ENCODE data around the gene DUS3L.

The DUS3L gene

GRCh38 chr19:5824751-5825150 lies 33.8 kb upstream of the DUS3L start (continued):
- TF ChIP-seq TSHZ2 (CRISPR knock-in tag; IDR thresholded peaks at IDR 0.05) (no peak), SNAI2 (CRISPR knock-in tag; IDR thresholded peaks at IDR 0.05) (no peak)

DNA sequence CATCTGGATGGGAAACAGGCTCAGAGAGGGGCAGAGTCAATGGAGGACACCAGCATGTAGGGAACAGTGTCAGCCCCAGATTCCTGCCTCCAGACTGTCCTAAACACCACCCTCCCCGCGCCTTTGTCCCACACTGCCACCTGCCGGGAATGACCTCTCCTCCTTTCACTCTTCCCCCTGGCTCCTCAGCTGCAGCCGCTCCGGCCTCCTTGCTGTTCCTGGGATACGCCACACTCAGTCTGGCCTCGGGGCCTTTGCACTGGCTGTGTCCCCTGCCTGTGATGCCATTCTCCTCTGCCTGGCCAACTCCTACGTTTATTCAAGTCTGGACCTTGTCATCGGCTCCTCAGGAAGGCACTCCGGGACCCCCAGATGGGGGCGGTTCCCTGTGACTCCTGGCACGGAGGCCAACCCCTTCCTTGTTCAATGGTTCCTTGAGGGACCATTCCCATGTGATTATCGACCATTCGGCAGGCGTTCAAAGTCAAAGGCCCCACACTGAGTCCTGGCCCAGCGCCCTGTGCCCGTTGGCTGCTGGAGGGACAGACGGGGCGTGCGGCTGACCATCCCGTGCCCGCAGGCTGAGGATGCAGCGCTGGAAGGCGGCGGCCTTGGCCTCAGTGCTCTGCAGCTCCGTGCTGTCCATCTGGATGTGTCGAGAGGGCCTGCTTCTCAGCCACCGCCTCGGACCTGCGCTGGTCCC lies 32.8 kb upstream of the DUS3L start:
- no peak for TF ChIP-seq ZFP3 (CRISPR knock-in tag; IDR thresholded peaks at IDR 0.05)
- TF ChIP-seq TSHZ2 (CRISPR knock-in tag; IDR thresholded peaks at IDR 0.05): no peak
- no peak for TF ChIP-seq OSR1 (CRISPR knock-in tag; IDR thresholded peaks at IDR 0.05)
- no peak for TF ChIP-seq ZC3H10 (CRISPR knock-in tag; IDR thresholded peaks at IDR 0.05)
- TF ChIP-seq ZFP30 (CRISPR knock-in tag; IDR thresholded peaks at IDR 0.05): no peak
- no peak for TF ChIP-seq ARNTL (CRISPR knock-in tag; IDR thresholded peaks at IDR 0.05; ENCODE audit: borderline replicate concordance, low read depth)
- TF ChIP-seq ZNF565 (CRISPR knock-in tag; conservative IDR thresholded peaks at IDR 0.05; ENCODE audit: low read depth): no peak
- no peak for TF ChIP-seq TCF4 (CRISPR knock-in tag; IDR thresholded peaks at IDR 0.05; ENCODE audit: borderline replicate concordance)
- no peak for TF ChIP-seq ZNF70 (CRISPR knock-in tag; IDR thresholded peaks at IDR 0.05)
- peak; percentile 33 for ATAC-seq

- TF ChIP-seq GLIS3 (CRISPR knock-in tag; IDR thresholded peaks at IDR 0.05): no peak
- TF ChIP-seq CSDC2 (CRISPR knock-in tag; IDR thresholded peaks at IDR 0.05): no peak
- TF ChIP-seq TOX (CRISPR knock-in tag; IDR thresholded peaks at IDR 0.05; ENCODE audit: borderline replicate concordance): no peak
- TF ChIP-seq, protein P1, sequence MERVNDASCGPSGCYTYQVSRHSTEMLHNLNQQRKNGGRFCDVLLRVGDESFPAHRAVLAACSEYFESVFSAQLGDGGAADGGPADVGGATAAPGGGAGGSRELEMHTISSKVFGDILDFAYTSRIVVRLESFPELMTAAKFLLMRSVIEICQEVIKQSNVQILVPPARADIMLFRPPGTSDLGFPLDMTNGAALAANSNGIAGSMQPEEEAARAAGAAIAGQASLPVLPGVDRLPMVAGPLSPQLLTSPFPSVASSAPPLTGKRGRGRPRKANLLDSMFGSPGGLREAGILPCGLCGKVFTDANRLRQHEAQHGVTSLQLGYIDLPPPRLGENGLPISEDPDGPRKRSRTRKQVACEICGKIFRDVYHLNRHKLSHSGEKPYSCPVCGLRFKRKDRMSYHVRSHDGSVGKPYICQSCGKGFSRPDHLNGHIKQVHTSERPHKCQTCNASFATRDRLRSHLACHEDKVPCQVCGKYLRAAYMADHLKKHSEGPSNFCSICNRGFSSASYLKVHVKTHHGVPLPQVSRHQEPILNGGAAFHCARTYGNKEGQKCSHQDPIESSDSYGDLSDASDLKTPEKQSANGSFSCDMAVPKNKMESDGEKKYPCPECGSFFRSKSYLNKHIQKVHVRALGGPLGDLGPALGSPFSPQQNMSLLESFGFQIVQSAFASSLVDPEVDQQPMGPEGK (CRISPR knock-in tag; IDR thresholded peaks at IDR 0.05; ENCODE audit: borderline replicate concordance): no peak
- TF ChIP-seq ZC3H10 (CRISPR knock-in tag; IDR thresholded peaks at IDR 0.05): no peak
- TF ChIP-seq OSR1 (CRISPR knock-in tag; IDR thresholded peaks at IDR 0.05): no peak
- TF ChIP-seq, protein P2, sequence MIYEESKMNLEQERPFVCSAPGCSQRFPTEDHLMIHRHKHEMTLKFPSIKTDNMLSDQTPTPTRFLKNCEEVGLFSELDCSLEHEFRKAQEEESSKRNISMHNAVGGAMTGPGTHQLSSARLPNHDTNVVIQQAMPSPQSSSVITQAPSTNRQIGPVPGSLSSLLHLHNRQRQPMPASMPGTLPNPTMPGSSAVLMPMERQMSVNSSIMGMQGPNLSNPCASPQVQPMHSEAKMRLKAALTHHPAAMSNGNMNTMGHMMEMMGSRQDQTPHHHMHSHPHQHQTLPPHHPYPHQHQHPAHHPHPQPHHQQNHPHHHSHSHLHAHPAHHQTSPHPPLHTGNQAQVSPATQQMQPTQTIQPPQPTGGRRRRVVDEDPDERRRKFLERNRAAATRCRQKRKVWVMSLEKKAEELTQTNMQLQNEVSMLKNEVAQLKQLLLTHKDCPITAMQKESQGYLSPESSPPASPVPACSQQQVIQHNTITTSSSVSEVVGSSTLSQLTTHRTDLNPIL (CRISPR knock-in tag; IDR thresholded peaks at IDR 0.05; ENCODE audit: low read depth): no peak
- TF ChIP-seq, protein P3, sequence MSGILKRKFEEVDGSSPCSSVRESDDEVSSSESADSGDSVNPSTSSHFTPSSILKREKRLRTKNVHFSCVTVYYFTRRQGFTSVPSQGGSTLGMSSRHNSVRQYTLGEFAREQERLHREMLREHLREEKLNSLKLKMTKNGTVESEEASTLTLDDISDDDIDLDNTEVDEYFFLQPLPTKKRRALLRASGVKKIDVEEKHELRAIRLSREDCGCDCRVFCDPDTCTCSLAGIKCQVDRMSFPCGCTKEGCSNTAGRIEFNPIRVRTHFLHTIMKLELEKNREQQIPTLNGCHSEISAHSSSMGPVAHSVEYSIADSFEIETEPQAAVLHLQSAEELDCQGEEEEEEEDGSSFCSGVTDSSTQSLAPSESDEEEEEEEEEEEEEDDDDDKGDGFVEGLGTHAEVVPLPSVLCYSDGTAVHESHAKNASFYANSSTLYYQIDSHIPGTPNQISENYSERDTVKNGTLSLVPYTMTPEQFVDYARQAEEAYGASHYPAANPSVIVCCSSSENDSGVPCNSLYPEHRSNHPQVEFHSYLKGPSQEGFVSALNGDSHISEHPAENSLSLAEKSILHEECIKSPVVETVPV (CRISPR knock-in tag; IDR thresholded peaks at IDR 0.05): no peak
- no peak for TF ChIP-seq ZNF8 (CRISPR knock-in tag; IDR thresholded peaks at IDR 0.05)
- no peak for TF ChIP-seq ZNF70 (CRISPR knock-in tag; IDR thresholded peaks at IDR 0.05)
- TF ChIP-seq ESRRG (CRISPR knock-in tag; IDR thresholded peaks at IDR 0.05): no peak
- TF ChIP-seq RARB (CRISPR knock-in tag; IDR thresholded peaks at IDR 0.05): no peak
- TF ChIP-seq SNAI2 (CRISPR knock-in tag; IDR thresholded peaks at IDR 0.05): no peak
- no peak for TF ChIP-seq ZFP3 (CRISPR knock-in tag; IDR thresholded peaks at IDR 0.05)
- TF ChIP-seq BACH2 (CRISPR knock-in tag; IDR thresholded peaks at IDR 0.05; ENCODE audit: borderline replicate concordance): no peak
- TF ChIP-seq ZNF565 (CRISPR knock-in tag; conservative IDR thresholded peaks at IDR 0.05; ENCODE audit: low read depth): no peak
- no peak for TF ChIP-seq ARNTL (CRISPR knock-in tag; IDR thresholded peaks at IDR 0.05; ENCODE audit: borderline replicate concordance, low read depth)
- no peak for TF ChIP-seq TSHZ2 (CRISPR knock-in tag; IDR thresholded peaks at IDR 0.05)
- no peak for TF ChIP-seq PPARA (CRISPR knock-in tag; IDR thresholded peaks at IDR 0.05; ENCODE audit: borderline replicate concordance)
- no peak for ATAC-seq
Observed at GRCh38 chr19:5822181-5822844, 31.4 kb upstream of the DUS3L start.
